WI38 (cell line): ENCODE data around the gene DERL2.

Experiments
- H3K4me3 ChIP-seq: 2 replicates; pipeline ENCODE4 v1.5.1; 2011; ENCODE audit warnings: low read depth, mild to moderate bottlenecking, control low read depth, low read length
- TF ChIP-seq, protein P1 (sequence below): IDR thresholded peaks from 2 replicates; pipeline ENCODE4 v1.5.1; 2012; ENCODE audit warnings: low read depth, mild to moderate bottlenecking, control low read depth, low read length

Gene DERL2

DNA sequence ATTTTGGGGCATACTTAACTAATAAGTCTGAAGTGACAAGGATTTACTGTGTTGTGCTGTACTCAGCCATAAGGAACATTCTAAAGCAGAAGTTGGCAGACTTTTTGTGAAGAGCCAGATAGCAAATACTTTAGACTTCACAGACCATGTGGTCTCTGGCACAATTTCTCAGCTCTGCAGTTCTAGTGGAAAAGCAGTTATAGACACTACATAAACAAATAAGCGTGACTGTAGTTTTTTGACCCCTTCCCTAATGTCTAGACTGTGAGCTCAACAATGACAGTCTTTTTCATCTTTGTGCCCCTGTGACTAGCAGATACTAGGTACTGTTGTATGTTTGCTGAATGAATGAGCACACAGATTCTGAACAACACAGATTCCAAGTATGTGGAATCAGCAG is 61.1 kb downstream of the DERL2 start:
- TF ChIP-seq, protein P1, sequence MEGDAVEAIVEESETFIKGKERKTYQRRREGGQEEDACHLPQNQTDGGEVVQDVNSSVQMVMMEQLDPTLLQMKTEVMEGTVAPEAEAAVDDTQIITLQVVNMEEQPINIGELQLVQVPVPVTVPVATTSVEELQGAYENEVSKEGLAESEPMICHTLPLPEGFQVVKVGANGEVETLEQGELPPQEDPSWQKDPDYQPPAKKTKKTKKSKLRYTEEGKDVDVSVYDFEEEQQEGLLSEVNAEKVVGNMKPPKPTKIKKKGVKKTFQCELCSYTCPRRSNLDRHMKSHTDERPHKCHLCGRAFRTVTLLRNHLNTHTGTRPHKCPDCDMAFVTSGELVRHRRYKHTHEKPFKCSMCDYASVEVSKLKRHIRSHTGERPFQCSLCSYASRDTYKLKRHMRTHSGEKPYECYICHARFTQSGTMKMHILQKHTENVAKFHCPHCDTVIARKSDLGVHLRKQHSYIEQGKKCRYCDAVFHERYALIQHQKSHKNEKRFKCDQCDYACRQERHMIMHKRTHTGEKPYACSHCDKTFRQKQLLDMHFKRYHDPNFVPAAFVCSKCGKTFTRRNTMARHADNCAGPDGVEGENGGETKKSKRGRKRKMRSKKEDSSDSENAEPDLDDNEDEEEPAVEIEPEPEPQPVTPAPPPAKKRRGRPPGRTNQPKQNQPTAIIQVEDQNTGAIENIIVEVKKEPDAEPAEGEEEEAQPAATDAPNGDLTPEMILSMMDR: no peak
- no peak overlapping the region for H3K4me3 ChIP-seq

DNA sequence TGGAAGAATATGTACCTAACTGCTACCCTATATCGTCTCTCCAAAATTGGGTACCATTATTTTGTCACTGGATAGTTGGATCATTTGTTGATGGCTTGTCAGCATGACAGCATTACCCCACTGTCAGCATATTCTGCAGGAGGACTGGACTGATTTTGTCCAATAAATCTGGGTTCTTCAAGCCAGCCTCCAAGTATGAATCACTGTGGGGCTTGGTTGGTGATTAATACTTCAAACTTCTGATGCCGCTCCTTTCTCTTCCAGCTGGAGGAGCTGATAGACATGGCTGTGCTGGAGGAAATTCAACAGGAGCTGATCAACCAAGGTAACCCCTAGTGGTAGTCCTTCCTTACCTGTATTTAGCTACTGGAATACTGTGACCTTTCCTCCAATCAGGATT is 63.5 kb downstream of the DERL2 start:
- TF ChIP-seq, protein P1: no peak
- no peak overlapping the region for H3K4me3 ChIP-seq
